HCT116 (cell line): ENCODE data around the gene LRRC73. TPM values are rescaled to one million over a fixed set of nuclear protein-coding genes. Genes with fewer than 3 reads are reported as not detected.
"Not testable (repeated sequence)": the region's sequence is repeated elsewhere in the genome, so short reads cannot be mapped to it uniquely, and the experiment has no call there.

ENCODE experiments used
- ATAC-seq: fragments of 200-7000 bp; cut with Tn5 transposase; 2 replicates; pipeline ENCODE4 v1.9.1; 2020; ENCODE audit warnings: mild to moderate bottlenecking, moderate library complexity
- BruUV-seq: library from RNA; stranded (reverse); fragments of 400-500 nt; replicated peaks from 2 replicates; lab custom pipeline; 2021; lab: Mats Ljungman, UMichigan
- CTCF ChIA-PET: fragments of 300-600 bp; sonication (Branson Sonifier 250); formaldehyde crosslinking; loops from one replicate; lab custom pipeline; 2021; ENCODE audit warnings: antibody characterized with exemption; lab: Charles Lee
- POLR2A ChIA-PET: fragments of 300-600, 350-600 bp; sonication (Branson Sonifier 250); formaldehyde crosslinking; loops from one replicate; lab custom pipeline; 2021; ENCODE audit warnings: antibody characterized with exemption; lab: Charles Lee
- RAD21 ChIA-PET, 2 experiments: fragments of 300-600 bp; sonication (Branson Sonifier 250); formaldehyde crosslinking; loops; one replicate each; lab custom pipeline; 2023; ENCODE audit warnings: low total read pairs in 2 of 2; ENCODE audit not compliant: uncharacterized antibody in 2 of 2, unreplicated experiment in 2 of 2, low non-redundant PET in 1 of 2; lab: Charles Lee
- DNase-seq: peaks from one replicate; pipeline ENCODE4 v3.0.0-alpha.2; 2010; ENCODE audit warnings: low read depth, low spot score
- H2AFZ ChIP-seq: fragments of 200-600 bp; shearing (Covaris generic), sonication (generic); 2 replicates; pipeline ENCODE4 v1.6.1; 2017; ENCODE audit warnings: low read depth, mixed run types, mixed read lengths, antibody characterized with exemption, low read length; ENCODE audit not compliant: poor library complexity, severe bottlenecking
- H3K27ac ChIP-seq: 2 replicates; pipeline ENCODE4 v1.5.1; 2012; ENCODE audit warnings: low read depth, low read length
- H3K27me3 ChIP-seq: fragments of 200-600 bp; sonication (generic); 2 replicates; pipeline ENCODE4 v1.6.1; 2016; ENCODE audit warnings: mixed run types, low read length, mixed read lengths; ENCODE audit not compliant: insufficient read depth
- H3K36me3 ChIP-seq, 2 experiments: fragments of 200-500 bp in 1 of 2; fragments of 200-600 bp in 1 of 2; sonication (Bioruptor generic) in 1 of 2; sonication (generic) in 1 of 2; 2 replicates each; pipeline versions ENCODE4 v1.5.1 to v1.6.1; 2014 to 2016; ENCODE audit warnings: low read length in 2 of 2, inconsistent platforms in 1 of 2, mixed read lengths in 1 of 2, mixed run types in 1 of 2; ENCODE audit not compliant: insufficient read depth in 2 of 2, control insufficient read depth in 1 of 2
- H3K4me1 ChIP-seq, 2 experiments: fragments of 200-600 bp in 1 of 2; sonication (generic) in 1 of 2; 2 replicates each; pipeline versions ENCODE4 v1.5.1 to v1.6.1; 2012 to 2017; ENCODE audit warnings: low read length in 2 of 2, inconsistent platforms in 1 of 2, mild to moderate bottlenecking in 1 of 2, mixed read lengths in 1 of 2, mixed run types in 1 of 2, moderate library complexity in 1 of 2; ENCODE audit not compliant: insufficient read depth in 2 of 2, control insufficient read depth in 1 of 2
- H3K4me2 ChIP-seq: fragments of 200-600 bp; sonication (generic); 2 replicates; pipeline ENCODE4 v1.6.1; 2017; ENCODE audit warnings: mixed run types, low read length, mixed read lengths
- H3K4me3 ChIP-seq, 2 experiments: fragments of 200-600 bp in 1 of 2; sonication (generic) in 1 of 2; replicated peaks in 1 of 2; 2 replicates each; pipeline ENCODE4 v1.5.1; 2011 to 2016; ENCODE audit warnings: low read length in 2 of 2, control low read depth in 1 of 2, low read depth in 1 of 2, mild to moderate bottlenecking in 1 of 2, mixed read lengths in 1 of 2, mixed run types in 1 of 2
- H3K79me2 ChIP-seq: fragments of 200-600 bp; sonication (generic); 2 replicates; pipeline ENCODE4 v1.6.1; 2017; ENCODE audit warnings: mild to moderate bottlenecking, mixed run types, low read length, moderate library complexity, mixed read lengths; ENCODE audit not compliant: insufficient read depth
- H3K9ac ChIP-seq: fragments of 200-600 bp; sonication (generic); 2 replicates; pipeline ENCODE4 v1.6.1; 2016; ENCODE audit warnings: low read length, mixed read lengths
- H3K9me2 ChIP-seq: fragments of 200-600 bp; sonication (generic), shearing (Covaris generic); 2 replicates; pipeline ENCODE4 v1.6.1; 2017; ENCODE audit warnings: mixed run types, mild to moderate bottlenecking, moderate library complexity; ENCODE audit not compliant: insufficient read depth
- H3K9me3 ChIP-seq, 2 experiments: fragments of 200-500 bp in 1 of 2; fragments of 200-600 bp in 1 of 2; sonication (Bioruptor generic) in 1 of 2; sonication (generic) in 1 of 2; 2 replicates each; pipeline ENCODE4 v1.6.1; 2014 to 2017; ENCODE audit warnings: low read length in 2 of 2, mixed read lengths in 2 of 2, inconsistent platforms in 1 of 2, low read depth in 1 of 2, mild to moderate bottlenecking in 1 of 2, mixed run types in 1 of 2, moderate library complexity in 1 of 2; ENCODE audit not compliant: control insufficient read depth in 1 of 2, insufficient read depth in 1 of 2
- H4K20me1 ChIP-seq: fragments of 200-600 bp; sonication (generic), shearing (Covaris generic); 2 replicates; pipeline ENCODE4 v1.6.1; 2017; ENCODE audit warnings: mixed run types, mild to moderate bottlenecking, moderate library complexity; ENCODE audit not compliant: insufficient read depth
- ELF1 ChIP-seq: IDR thresholded peaks from 2 replicates; pipeline ENCODE4 v1.6.1; 2012; ENCODE audit warnings: low read depth, borderline replicate concordance
- FOSL1 ChIP-seq: IDR thresholded peaks from 2 replicates; pipeline ENCODE4 v1.6.1; 2012; ENCODE audit warnings: low read depth
- POLR2A ChIP-seq: IDR thresholded peaks from 2 replicates; pipeline ENCODE4 v1.7.0; 2011; ENCODE audit warnings: borderline replicate concordance; ENCODE audit not compliant: insufficient read depth, insufficient read length; ENCODE audit errors: extremely low read depth
- RAD21 ChIP-seq: IDR thresholded peaks from 2 replicates; pipeline ENCODE4 v1.6.1; 2012; ENCODE audit warnings: low read depth, mild to moderate bottlenecking
- TCF7L2 ChIP-seq: IDR thresholded peaks from 2 replicates; pipeline ENCODE4 v1.7.0; 2011; ENCODE audit warnings: borderline replicate concordance, inconsistent platforms; ENCODE audit not compliant: insufficient read depth, insufficient read length; ENCODE audit errors: extremely low read depth
- YY1 ChIP-seq: IDR thresholded peaks from 2 replicates; pipeline ENCODE4 v1.6.1; 2011; ENCODE audit warnings: low read length, low read depth, moderate library complexity, mild to moderate bottlenecking; ENCODE audit not compliant: insufficient replicate concordance; ENCODE audit errors: extremely low read depth
- ZNF274 ChIP-seq: fragments of 200-500 bp; sonication (Bioruptor generic); IDR thresholded peaks from 2 replicates; pipeline ENCODE4 v1.6.1; 2014; ENCODE audit warnings: mild to moderate bottlenecking, low read depth, low read length, inconsistent platforms
- intact Hi-C: fragments of 100-400 bp; cut with micrococcal nuclease; formaldehyde crosslinking; loops from 2 replicates; pipeline ENCODE4 v1.10.0; 2022
- total RNA-seq: library from RNA; stranded (reverse); gene quantifications from one replicate; pipeline ENCODE4 v1.2.1, GENCODE V29; 2021; ENCODE audit not compliant: unreplicated experiment
- TF ChIP-seq, protein P1 (sequence below), 3 experiments: fragments of 200-600 bp in 1 of 3; sonication (generic) in 1 of 3; IDR thresholded peaks in 2 of 3; conservative IDR thresholded peaks in 1 of 3; 2 replicates each; pipeline ENCODE4 v1.5.1; 2012 to 2017; ENCODE audit warnings: low read depth in 2 of 3, low read length in 2 of 3, antibody characterized with exemption in 1 of 3, borderline replicate concordance in 1 of 3, control low read depth in 1 of 3, mild to moderate bottlenecking in 1 of 3, mixed read lengths in 1 of 3, mixed run types in 1 of 3, moderate library complexity in 1 of 3; ENCODE audit not compliant: insufficient read depth in 1 of 3
- TF ChIP-seq, protein P2 (sequence below): IDR thresholded peaks from 2 replicates; pipeline ENCODE4 v1.6.1; 2012

The LRRC73 gene
- total RNA-seq, 1 experiment from 2014 or later, result 1.2 TPM

DNA sequence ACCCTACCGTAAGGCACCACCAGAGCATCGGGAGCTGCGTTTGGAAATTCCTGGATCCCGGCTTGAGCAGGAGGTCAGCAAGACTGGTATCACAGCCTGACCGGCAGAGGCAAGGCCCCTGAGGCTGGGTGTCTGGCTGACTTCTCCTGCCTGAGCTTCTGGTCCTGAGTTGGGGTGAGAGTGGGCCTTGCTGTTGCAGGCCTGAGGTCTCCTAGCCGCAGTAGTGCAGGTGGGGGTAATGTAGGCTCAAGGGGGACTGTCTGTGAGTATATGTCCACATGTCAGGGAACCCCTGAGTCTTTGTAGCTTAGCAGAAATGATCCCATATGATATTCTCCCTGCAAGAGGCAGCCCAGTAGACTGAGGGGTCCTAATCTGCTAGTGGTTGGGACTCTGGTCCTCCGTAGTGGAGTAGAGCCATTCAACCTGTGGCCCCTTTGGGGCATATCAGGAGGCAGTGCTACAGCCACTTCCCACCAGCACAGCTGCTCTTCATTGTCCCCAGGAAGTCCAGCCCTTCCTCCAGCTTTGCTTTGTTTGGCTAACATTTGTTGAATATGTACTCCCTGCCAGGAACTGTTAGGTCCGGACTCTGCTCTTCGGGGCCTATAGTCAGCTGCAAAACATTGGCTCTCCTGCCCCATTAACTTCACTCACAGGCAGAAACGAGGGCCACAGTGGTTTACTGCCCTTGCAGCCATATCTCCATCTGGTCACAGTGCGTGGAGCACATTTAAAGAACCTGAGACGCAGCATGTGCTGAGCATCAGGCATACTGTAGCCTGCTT lies 10.9 kb downstream of the LRRC73 start (continued):
- TF ChIP-seq, protein P1, sequence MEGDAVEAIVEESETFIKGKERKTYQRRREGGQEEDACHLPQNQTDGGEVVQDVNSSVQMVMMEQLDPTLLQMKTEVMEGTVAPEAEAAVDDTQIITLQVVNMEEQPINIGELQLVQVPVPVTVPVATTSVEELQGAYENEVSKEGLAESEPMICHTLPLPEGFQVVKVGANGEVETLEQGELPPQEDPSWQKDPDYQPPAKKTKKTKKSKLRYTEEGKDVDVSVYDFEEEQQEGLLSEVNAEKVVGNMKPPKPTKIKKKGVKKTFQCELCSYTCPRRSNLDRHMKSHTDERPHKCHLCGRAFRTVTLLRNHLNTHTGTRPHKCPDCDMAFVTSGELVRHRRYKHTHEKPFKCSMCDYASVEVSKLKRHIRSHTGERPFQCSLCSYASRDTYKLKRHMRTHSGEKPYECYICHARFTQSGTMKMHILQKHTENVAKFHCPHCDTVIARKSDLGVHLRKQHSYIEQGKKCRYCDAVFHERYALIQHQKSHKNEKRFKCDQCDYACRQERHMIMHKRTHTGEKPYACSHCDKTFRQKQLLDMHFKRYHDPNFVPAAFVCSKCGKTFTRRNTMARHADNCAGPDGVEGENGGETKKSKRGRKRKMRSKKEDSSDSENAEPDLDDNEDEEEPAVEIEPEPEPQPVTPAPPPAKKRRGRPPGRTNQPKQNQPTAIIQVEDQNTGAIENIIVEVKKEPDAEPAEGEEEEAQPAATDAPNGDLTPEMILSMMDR (IDR thresholded peaks at IDR 0.05 in 2 of 3, conservative IDR thresholded peaks at IDR 0.05 in 1 of 3; ENCODE audit: borderline replicate concordance in 1 of 3, insufficient read depth in 1 of 3, low read depth in 2 of 3, low read length in 2 of 3), result no peak
- TF ChIP-seq ZNF274 (no peak), TCF7L2 (no peak), FOSL1 (no peak), RAD21 (no peak), YY1 (no peak), ELF1 (no peak), POLR2A (no peak)
- TF ChIP-seq, protein P2, sequence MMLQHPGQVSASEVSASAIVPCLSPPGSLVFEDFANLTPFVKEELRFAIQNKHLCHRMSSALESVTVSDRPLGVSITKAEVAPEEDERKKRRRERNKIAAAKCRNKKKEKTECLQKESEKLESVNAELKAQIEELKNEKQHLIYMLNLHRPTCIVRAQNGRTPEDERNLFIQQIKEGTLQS, result no peak

DNA sequence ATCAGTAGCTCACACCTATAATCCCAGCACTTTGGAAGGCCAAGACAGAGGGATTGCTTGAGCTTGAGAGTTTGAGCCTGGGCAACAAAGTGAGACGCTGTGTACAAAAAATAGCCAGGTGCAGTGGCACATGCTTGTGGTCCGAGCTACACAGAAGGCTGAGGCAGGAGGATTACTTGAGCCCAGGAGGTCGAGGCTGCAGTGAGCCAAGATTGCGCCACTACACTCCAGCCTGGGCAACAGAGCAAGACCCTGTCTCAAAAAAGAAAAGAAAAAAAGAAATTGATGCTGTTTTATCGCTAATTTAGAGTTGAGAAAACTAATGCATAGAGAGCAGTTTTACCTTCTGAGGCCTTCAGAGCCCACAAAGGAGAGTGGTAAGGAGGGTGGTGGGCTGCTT lies 11.9 kb downstream of the LRRC73 start:
- CTCF ChIA-PET, H4K20me1 ChIP-seq: not testable (repeated sequence)

More for the DNA sequence above, 11.9 kb downstream of the LRRC73 start:
- H3K4me2 ChIP-seq, POLR2A ChIA-PET, ATAC-seq, H3K27ac ChIP-seq, BruUV-seq, H3K9me2 ChIP-seq, H2AFZ ChIP-seq, H3K4me3 ChIP-seq, RAD21 ChIA-PET, H3K27me3 ChIP-seq, H3K9me3 ChIP-seq, H3K9ac ChIP-seq, DNase-seq: not testable (repeated sequence)
- intact Hi-C loops, result loop anchor here (5.0 kb wide), 1 partner anchor 596 kb away; no protein-coding TSS in a partner anchor
- Histone ChIP-seq H3K79me2 (peaks cover 38% of the 10 kb centered on the region), H3K4me1 (peaks cover 25 to 36% of the 10 kb centered on the region in 2 experiments), H3K36me3 (peaks cover 11 to 38% of the 10 kb centered on the region in 2 experiments; a peak in 3 of 4 replicates)
